IMR-90 (cell line): ENCODE data around the gene PSMD8. TPM values are rescaled to one million over a fixed set of nuclear protein-coding genes. Genes with fewer than 3 reads are reported as not detected.
A peak's percentile ranks its signal among the peaks of the same experiment; 100 is the strongest.

Experiments used
- ATAC-seq: fragments of 200-7000 bp; cut with Tn5 transposase; 2 replicates; pipeline ENCODE4 v1.9.1; 2020; ENCODE audit warnings: low read depth, mild to moderate bottlenecking, moderate library complexity
- BruUV-seq: library from RNA; stranded (reverse); fragments of 400-500 nt; replicated peaks from 2 replicates; lab custom pipeline; 2021; lab: Mats Ljungman, UMichigan
- CTCF ChIA-PET: fragments of 300-600 bp; formaldehyde crosslinking; extraction: SDS; loops from one replicate; lab custom pipeline; 2021; ENCODE audit warnings: antibody characterized with exemption; lab: Yijun Ruan, JAX
- POLR2A ChIA-PET: fragments of 300-600 bp; sonication (Branson Sonifier 250); formaldehyde crosslinking; loops from one replicate; lab custom pipeline; 2022; ENCODE audit warnings: antibody characterized with exemption; ENCODE audit not compliant: unreplicated experiment; lab: Charles Lee
- DNase-seq: peaks from one replicate; pipeline ENCODE4 v3.0.0; 2013
- H2AFZ ChIP-seq: replicated peaks from 2 replicates; pipeline ENCODE3; 2013; ENCODE audit warnings: low read length, mild to moderate bottlenecking; ENCODE audit not compliant: poor library complexity
- H2AK5ac ChIP-seq: 2 replicates; pipeline ENCODE4 v1.6.1; 2013; ENCODE audit warnings: low read depth, low read length, inconsistent platforms
- H2AK9ac ChIP-seq: replicated peaks from 2 replicates; pipeline ENCODE3; 2013; ENCODE audit warnings: mild to moderate bottlenecking, low read depth, low read length, moderate library complexity; ENCODE audit not compliant: poor library complexity
- H2BK120ac ChIP-seq: 2 replicates; pipeline ENCODE4 v1.6.1; 2013; ENCODE audit warnings: low read depth, low read length, inconsistent platforms
- H2BK15ac ChIP-seq: 3 replicates; pipeline ENCODE4 v1.6.1; 2013; ENCODE audit warnings: low read depth, low read length, inconsistent platforms
- H2BK20ac ChIP-seq: 2 replicates; pipeline ENCODE4 v1.6.1; 2013; ENCODE audit warnings: low read depth, mild to moderate bottlenecking, inconsistent platforms, low read length, moderate library complexity
- H2BK5ac ChIP-seq: 2 replicates; pipeline ENCODE4 v1.6.1; 2013; ENCODE audit warnings: mild to moderate bottlenecking, low read depth, low read length, inconsistent platforms; ENCODE audit not compliant: poor library complexity, severe bottlenecking
- H3K14ac ChIP-seq: replicated peaks from 2 replicates; pipeline ENCODE4 v1.6.1; 2013; ENCODE audit warnings: low read depth, low read length, inconsistent platforms
- H3K18ac ChIP-seq: 2 replicates; pipeline ENCODE4 v1.6.1; 2013; ENCODE audit warnings: low read depth, low read length, control low read depth
- H3K23ac ChIP-seq: 2 replicates; pipeline ENCODE4 v1.6.1; 2013; ENCODE audit warnings: low read depth, low read length, inconsistent platforms
- H3K27ac ChIP-seq: 2 replicates; pipeline ENCODE4 v1.5.1; 2013; ENCODE audit warnings: mild to moderate bottlenecking, control low read depth, low read length; ENCODE audit not compliant: insufficient read depth
- H3K27me3 ChIP-seq: 2 replicates; pipeline ENCODE4 v1.6.1; 2013; ENCODE audit warnings: low read length; ENCODE audit not compliant: control insufficient read depth, insufficient read depth
- H3K36me3 ChIP-seq: 2 replicates; pipeline ENCODE4 v1.6.1; 2013; ENCODE audit warnings: low read length, mixed read lengths; ENCODE audit not compliant: control insufficient read depth, insufficient read depth
- H3K4ac ChIP-seq: 2 replicates; pipeline ENCODE4 v1.6.1; 2013; ENCODE audit warnings: low read depth, low read length, inconsistent platforms
- H3K4me1 ChIP-seq: 2 replicates; pipeline ENCODE4 v1.6.1; 2013; ENCODE audit warnings: low read length, mixed read lengths; ENCODE audit not compliant: control insufficient read depth, insufficient read depth
- H3K4me2 ChIP-seq: 2 replicates; pipeline ENCODE4 v1.6.1; 2013; ENCODE audit warnings: low read depth, mild to moderate bottlenecking, control low read depth, low read length, moderate library complexity
- H3K4me3 ChIP-seq: 2 replicates; pipeline ENCODE4 v1.5.1; 2013; ENCODE audit warnings: low read depth, mild to moderate bottlenecking, control low read depth, low read length, moderate library complexity; ENCODE audit not compliant: insufficient read depth
- H3K56ac ChIP-seq: 2 replicates; pipeline ENCODE4 v1.6.1; 2013; ENCODE audit warnings: low read length, inconsistent platforms; ENCODE audit not compliant: insufficient read depth; ENCODE audit errors: extremely low read depth
- H3K79me1 ChIP-seq, 2 experiments: 2 replicates each; pipeline ENCODE4 v1.6.1; 2013; ENCODE audit warnings: low read length in 2 of 2, inconsistent platforms in 1 of 2, low read depth in 1 of 2
- H3K9ac ChIP-seq: 2 replicates; pipeline ENCODE4 v1.6.1; 2013; ENCODE audit warnings: low read depth, low read length, control low read depth
- H3K9me1 ChIP-seq: 2 replicates; pipeline ENCODE4 v1.6.1; 2013; ENCODE audit warnings: low read length, inconsistent platforms; ENCODE audit not compliant: insufficient read depth
- H3K9me3 ChIP-seq: 2 replicates; pipeline ENCODE4 v1.6.1; 2013; ENCODE audit warnings: low read length; ENCODE audit not compliant: control insufficient read depth, insufficient read depth
- H4K20me1 ChIP-seq: 2 replicates; pipeline ENCODE4 v1.6.1; 2013; ENCODE audit warnings: low read length, inconsistent platforms; ENCODE audit not compliant: insufficient read depth
- H4K5ac ChIP-seq: 2 replicates; pipeline ENCODE4 v1.6.1; 2013; ENCODE audit warnings: mild to moderate bottlenecking, low read depth, low read length, control low read depth
- H4K8ac ChIP-seq, 2 experiments: 2 replicates each; pipeline ENCODE4 v1.6.1; 2013; ENCODE audit warnings: low read depth in 2 of 2, low read length in 2 of 2, control low read depth in 1 of 2, inconsistent platforms in 1 of 2
- H4K91ac ChIP-seq: 2 replicates; pipeline ENCODE4 v1.6.1; 2013; ENCODE audit warnings: low read depth, low read length, inconsistent platforms; ENCODE audit not compliant: insufficient read depth
- BHLHE40 ChIP-seq: fragments of 150-350 bp; IDR thresholded peaks from 2 replicates; pipeline ENCODE4 v1.6.1; 2016; ENCODE audit warnings: mild to moderate bottlenecking, low read depth, low read length
- CEBPB ChIP-seq: IDR thresholded peaks from 2 replicates; pipeline ENCODE4 v1.6.1; 2012; ENCODE audit warnings: low read depth, low read length, improper control_type of control experiment
- CHD1 ChIP-seq: IDR thresholded peaks from 2 replicates; pipeline ENCODE4 v1.6.1; 2012; ENCODE audit warnings: low read depth, low read length, improper control_type of control experiment
- MAFK ChIP-seq: IDR thresholded peaks from 2 replicates; pipeline ENCODE4 v1.6.1; 2012; ENCODE audit warnings: low read depth, low read length, improper control_type of control experiment
- MAZ ChIP-seq: IDR thresholded peaks from 2 replicates; pipeline ENCODE4 v1.6.1; 2012; ENCODE audit warnings: low read depth, mild to moderate bottlenecking, low read length, improper control_type of control experiment, moderate library complexity, borderline replicate concordance
- MXI1 ChIP-seq: IDR thresholded peaks from 2 replicates; pipeline ENCODE4 v1.6.1; 2012; ENCODE audit warnings: low read depth, mild to moderate bottlenecking, low read length, moderate library complexity, borderline replicate concordance
- RCOR1 ChIP-seq: IDR thresholded peaks from 2 replicates; pipeline ENCODE4 v1.6.1; 2012; ENCODE audit warnings: mild to moderate bottlenecking, low read length, improper control_type of control experiment; ENCODE audit not compliant: insufficient replicate concordance
- WGBS, 2 experiments: methylation state at CpG; one replicate each; pipeline versions ENCODE4 v1.1.5 to v1.1.7; 2013; ENCODE audit warnings: missing lambda C conversion rate in 2 of 2; ENCODE audit not compliant: insufficient read length in 1 of 2; ENCODE audit errors: extremely low coverage in 2 of 2; 5-methylcytosine and 5-hydroxymethylcytosine counted together
- dilution Hi-C: fragments of 300-500 bp; cut with HindIII; formaldehyde crosslinking; loops from one replicate; pipeline ENCODE4 v1.14.3; 2018; ENCODE audit warnings: low sequenced_read_pairs; ENCODE audit not compliant: unreplicated experiment
- in situ Hi-C: fragments of 300-500 bp; cut with MboI; formaldehyde crosslinking; loops from 3 replicates; pipeline ENCODE4 v1.14.3; 2019; ENCODE audit warnings: low sequenced_read_pairs, inconsistent platforms, mixed read lengths
- intact Hi-C: fragments of 100-400 bp; cut with micrococcal nuclease; formaldehyde crosslinking; loops from 2 replicates; pipeline ENCODE4 v1.10.0; 2022
- polyA plus RNA-seq, 3 experiments: library from polyadenylated mRNA; depleted of rRNA; stranded (reverse); fragments of >200 nt; gene quantifications; 2 replicates each; pipeline ENCODE4 v1.2.3, GENCODE V29; 2012; ENCODE audit warnings: low replicate concordance in 1 of 3
- total RNA-seq: library from RNA; depleted of rRNA; stranded (reverse); fragments of >200 nt; gene quantifications from 2 replicates; pipeline ENCODE4 v1.2.3, GENCODE V29; 2012
- TF ChIP-seq, protein P1 (sequence below): fragments of 150-350 bp; IDR thresholded peaks from 2 replicates; pipeline ENCODE4 v1.6.1; 2016; ENCODE audit warnings: low read depth, mild to moderate bottlenecking, low read length, moderate library complexity, borderline replicate concordance
- TF ChIP-seq, protein P2 (sequence below): fragments of 150-350 bp; IDR thresholded peaks from 2 replicates; pipeline ENCODE4 v1.6.1; 2017; ENCODE audit warnings: mild to moderate bottlenecking, antibody characterized with exemption, low read length, low read depth

Gene PSMD8
- total and polyA plus RNA-seq, 2 of the 4 experiments (the other 2 are of a cell fraction), result 475 to 644 TPM

DNA sequence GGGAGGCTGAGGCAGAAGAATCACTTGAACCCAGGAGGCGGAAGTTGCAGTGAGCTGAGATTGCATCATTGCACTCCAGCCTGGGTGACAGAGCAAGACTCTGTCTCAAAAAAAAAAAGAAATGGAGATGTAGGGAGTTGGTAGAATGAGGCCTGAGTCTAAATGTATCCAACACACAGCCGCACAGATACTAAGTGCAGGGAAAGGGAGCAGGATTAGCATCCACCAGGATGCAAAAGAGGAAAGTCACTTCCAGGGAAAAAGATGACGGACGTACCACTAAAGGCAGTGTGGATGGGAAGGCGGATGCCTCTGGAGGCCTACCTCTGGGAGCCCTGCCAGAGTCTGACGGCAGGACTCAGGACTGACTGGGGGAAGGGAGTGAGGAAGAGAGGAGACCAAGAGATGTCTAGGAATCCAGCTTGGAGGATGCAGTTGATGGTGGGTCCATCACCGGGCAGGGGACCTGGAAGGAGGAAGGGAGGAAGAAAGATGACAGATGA lies 35.3 kb downstream of the PSMD8 start:
- Histone ChIP-seq H2AFZ (peak overlapping the region; percentile 10), H2BK120ac (no peak overlapping the region), H3K27me3 (no peaks in the 10 kb centered on the region), H3K9me3 (no peaks in the 10 kb centered on the region), H2AK5ac (no peak overlapping the region), H3K56ac (no peak overlapping the region), H4K5ac (no peak overlapping the region), H3K4me2 (no peak overlapping the region), H4K20me1 (no peaks in the 10 kb centered on the region), H3K18ac (no peak overlapping the region), H4K91ac (no peak overlapping the region), H3K9ac (no peak overlapping the region), H3K9me1 (no peaks in the 10 kb centered on the region), H3K79me1 (no peaks in the 10 kb centered on the region), H3K4me3 (no peak overlapping the region), H3K23ac (no peak overlapping the region), H3K4me1 (no peaks in the 10 kb centered on the region), H2BK15ac (no peak overlapping the region), H3K36me3 (peaks cover 11% of the 10 kb centered on the region; the same call in 1 of the 2 replicates), H2AK9ac (no peak overlapping the region), H3K27ac (no peak overlapping the region), H4K8ac (no peak overlapping the region), H2BK20ac (no peak overlapping the region), H3K14ac (no peak overlapping the region), H3K4ac (no peak overlapping the region), H2BK5ac (no peak overlapping the region)
- intact Hi-C loops, result no loop called here
- ChIA-PET POLR2A (no interaction called here), CTCF (no interaction called here)
- no TSS peak for BruUV-seq
- in situ Hi-C loops, result loop anchor here (25.0 kb wide), 1 partner anchor 528 kb away; the partner anchor contains the start of genes MRPS12 and SARS2
- TF ChIP-seq CEBPB, result no peak
- TF ChIP-seq BHLHE40, result no peak
- no peak for TF ChIP-seq MAFK
- TF ChIP-seq, protein P1, sequence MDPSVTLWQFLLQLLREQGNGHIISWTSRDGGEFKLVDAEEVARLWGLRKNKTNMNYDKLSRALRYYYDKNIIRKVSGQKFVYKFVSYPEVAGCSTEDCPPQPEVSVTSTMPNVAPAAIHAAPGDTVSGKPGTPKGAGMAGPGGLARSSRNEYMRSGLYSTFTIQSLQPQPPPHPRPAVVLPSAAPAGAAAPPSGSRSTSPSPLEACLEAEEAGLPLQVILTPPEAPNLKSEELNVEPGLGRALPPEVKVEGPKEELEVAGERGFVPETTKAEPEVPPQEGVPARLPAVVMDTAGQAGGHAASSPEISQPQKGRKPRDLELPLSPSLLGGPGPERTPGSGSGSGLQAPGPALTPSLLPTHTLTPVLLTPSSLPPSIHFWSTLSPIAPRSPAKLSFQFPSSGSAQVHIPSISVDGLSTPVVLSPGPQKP, result no peak
- TF ChIP-seq CHD1, result no peak
- TF ChIP-seq RCOR1, result no peak
- TF ChIP-seq MAZ, result no peak
- TF ChIP-seq MXI1, result no peak
- TF ChIP-seq, protein P2, sequence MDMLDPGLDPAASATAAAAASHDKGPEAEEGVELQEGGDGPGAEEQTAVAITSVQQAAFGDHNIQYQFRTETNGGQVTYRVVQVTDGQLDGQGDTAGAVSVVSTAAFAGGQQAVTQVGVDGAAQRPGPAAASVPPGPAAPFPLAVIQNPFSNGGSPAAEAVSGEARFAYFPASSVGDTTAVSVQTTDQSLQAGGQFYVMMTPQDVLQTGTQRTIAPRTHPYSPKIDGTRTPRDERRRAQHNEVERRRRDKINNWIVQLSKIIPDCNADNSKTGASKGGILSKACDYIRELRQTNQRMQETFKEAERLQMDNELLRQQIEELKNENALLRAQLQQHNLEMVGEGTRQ, result no peak
- 63% methylated on average over 5 of the region's 7 CpGs; no CpG with 5 or more reads in 1 of the 2 experiments for WGBS, 2 experiments
- DNase-seq (peak; percentile 54), ATAC-seq (peak; percentile 72)
- dilution Hi-C loops, result no loop called here
